Activated B cell treated with CpG ODN at 0.5 μM for 24 hours (primary cell): ENCODE data around the gene TFF3. TPM values are rescaled to one million over a fixed set of nuclear protein-coding genes. Genes with fewer than 3 reads are reported as not detected.

Experiments
- ATAC-seq: fragments of 200-7000 bp; cut with Tn5 transposase; one replicate; pipeline ENCODE4 v1.10.0; 2021; ENCODE audit warnings: low read depth, mild to moderate bottlenecking, moderate library complexity
- CTCF ChIA-PET: fragments of 350-600 bp; sonication (Branson Sonifier 250); formaldehyde crosslinking; loops from one replicate; lab custom pipeline; 2021; ENCODE audit warnings: antibody characterized with exemption; lab: Charles Lee
- POLR2A ChIA-PET: fragments of 350-600 bp; sonication (Branson Sonifier 250); formaldehyde crosslinking; loops from one replicate; lab custom pipeline; 2021; ENCODE audit warnings: antibody characterized with exemption; lab: Charles Lee
- DNase-seq: peaks from one replicate; pipeline ENCODE4 v3.0.0; 2022
- H3K27ac Mint-ChIP-seq: one replicate; pipeline ENCODE4 v1.8.0; 2020; ENCODE audit warnings: mixed read lengths
- H3K27me3 Mint-ChIP-seq: one replicate; pipeline ENCODE4 v1.8.0; 2021; ENCODE audit warnings: mixed read lengths
- H3K36me3 Mint-ChIP-seq: one replicate; pipeline ENCODE4 v1.8.0; 2021; ENCODE audit warnings: low read depth, mixed read lengths
- H3K4me1 Mint-ChIP-seq: one replicate; pipeline ENCODE4 v1.8.0; 2021; ENCODE audit warnings: mixed read lengths
- H3K4me3 Mint-ChIP-seq: one replicate; pipeline ENCODE4 v1.8.0; 2020; ENCODE audit warnings: mild to moderate bottlenecking, mixed read lengths
- H3K9me3 Mint-ChIP-seq: one replicate; pipeline ENCODE4 v1.8.0; 2020; ENCODE audit warnings: mixed read lengths
- CTCF ChIP-seq: fragments of 200-600 bp; IDR thresholded peaks from one replicate; pipeline ENCODE4 v1.8.0; 2022; ENCODE audit warnings: antibody characterized with exemption, mild to moderate bottlenecking
- intact Hi-C: fragments of 100-400 bp; cut with micrococcal nuclease; formaldehyde crosslinking; loops from one replicate; pipeline ENCODE4 v1.15.1; 2024
- total RNA-seq: library from RNA; stranded (reverse); gene quantifications from 2 replicates; pipeline ENCODE4 v1.2.3, GENCODE V29; 2022

The TFF3 gene
- total RNA-seq, 1 donor from 2014 or later = not detected

DNA sequence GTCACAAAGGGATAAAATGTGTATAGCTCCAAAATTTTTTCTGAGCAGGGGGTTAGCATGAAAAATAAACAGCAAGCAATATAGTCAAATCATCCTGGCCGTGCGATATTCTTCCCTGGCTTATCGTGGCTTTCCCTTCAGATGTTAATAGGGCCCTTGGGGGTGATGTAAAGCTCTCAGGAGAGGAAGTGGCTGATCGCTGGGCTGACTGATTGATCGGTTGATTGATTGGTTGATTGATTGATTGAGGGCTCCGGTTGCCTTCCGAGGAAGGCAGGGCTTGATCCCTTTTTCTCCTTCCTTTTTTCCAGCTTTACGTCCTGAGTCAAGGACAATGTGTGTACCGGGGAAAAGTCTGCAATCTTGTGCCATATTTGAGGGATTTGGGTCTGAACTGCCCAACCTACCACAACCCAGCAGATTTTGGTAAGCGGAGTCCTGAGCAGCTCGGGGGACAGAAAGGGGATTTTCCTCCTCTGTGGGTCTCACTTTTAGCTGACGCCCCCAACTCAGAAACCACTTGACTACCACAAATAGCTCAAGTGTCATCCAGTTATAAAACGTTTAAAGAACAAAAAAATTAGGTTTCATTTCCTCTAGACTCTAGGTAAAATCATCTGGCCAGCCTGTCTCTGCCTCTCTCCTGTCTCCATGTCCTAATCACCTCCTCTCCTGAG, 29.5 kb downstream of the TFF3 start:
- Mint-ChIP-seq H3K27ac (peak overlapping the region; percentile 76), H3K9me3 (no peaks in the 10 kb centered on the region), H3K4me3 (peak overlapping the region; percentile 68), H3K4me1 (peaks cover 24% of the 10 kb centered on the region), H3K36me3 (peaks cover 81% of the 10 kb centered on the region), H3K27me3 (no peaks in the 10 kb centered on the region)
- DNase-seq (no peak), ATAC-seq (peak; percentile 63)
- CTCF ChIA-PET = interaction anchor here (0.7 to 2.0 kb wide), 3 partner anchors 24 to 140 kb away, joined by 3 to 6 read pairs (median 3); no protein-coding TSS in a partner anchor
- POLR2A ChIA-PET = interaction anchor here (0.7 to 1.0 kb wide), 3 partner anchors 36 to 105 kb away, joined by 3 to 4 read pairs (median 4); no protein-coding TSS in a partner anchor
- intact Hi-C loops = no loop called here
- no peak for TF ChIP-seq CTCF

DNA sequence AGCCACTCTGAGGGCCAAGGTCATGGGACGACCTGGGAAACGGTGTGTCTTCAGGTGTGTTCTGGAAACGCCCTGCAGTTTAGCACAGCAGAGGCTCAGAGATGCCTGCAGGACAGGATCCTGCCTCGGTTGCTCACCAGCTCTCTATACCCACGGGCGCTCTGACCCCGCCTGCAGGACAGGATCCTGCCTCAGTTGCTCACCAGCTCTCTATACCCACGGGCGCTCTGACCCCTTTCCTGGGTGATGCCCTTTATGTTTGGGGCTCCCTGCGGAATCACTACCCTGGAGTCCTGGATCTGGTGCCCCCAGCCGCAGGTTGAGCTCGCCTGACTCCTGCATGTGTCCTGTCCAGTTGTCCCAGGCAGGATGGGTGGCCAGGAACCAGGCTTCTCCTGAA, 32.5 kb downstream of the TFF3 start:
- Mint-ChIP-seq H3K4me1 (peaks cover 24% of the 10 kb centered on the region), H3K36me3 (peaks cover 77% of the 10 kb centered on the region), H3K27ac (no peak overlapping the region), H3K4me3 (no peak overlapping the region), H3K27me3 (no peaks in the 10 kb centered on the region), H3K9me3 (no peaks in the 10 kb centered on the region)
- CTCF ChIA-PET = no interaction called here
- intact Hi-C loops = no loop called here
- POLR2A ChIA-PET = no interaction called here
- no peak for TF ChIP-seq CTCF
- ATAC-seq (no peak), DNase-seq (no peak)

- no peak for ATAC-seq
- Mint-ChIP-seq H3K27me3 (no peaks in the 10 kb centered on the region), H3K27ac (no peak overlapping the region), H3K9me3 (no peaks in the 10 kb centered on the region), H3K4me3 (no peak overlapping the region), H3K36me3 (peaks cover 78% of the 10 kb centered on the region), H3K4me1 (peaks cover 23% of the 10 kb centered on the region)
- intact Hi-C loops = no loop called here
- ChIA-PET CTCF (no interaction called here), POLR2A (no interaction called here)
- DNase-seq = no peak
- TF ChIP-seq CTCF = no peak
These were observed 33.2 kb downstream of the TFF3 start for GRCh38 chr21:42282021-42282420.

- ChIA-PET CTCF (no interaction called here), POLR2A (interaction anchor here (0.6 kb wide), 1 partner anchor 49 kb away, joined by 3 read pairs; no protein-coding TSS in a partner anchor)
- TF ChIP-seq CTCF = no peak
- ATAC-seq (no peak), DNase-seq (no peak)
- no peaks in the 10 kb centered on the region for H3K27me3 Mint-ChIP-seq
- no peak overlapping the region for H3K4me3 Mint-ChIP-seq
- intact Hi-C loops = no loop called here
- peaks cover 15% of the 10 kb centered on the region for H3K4me1 Mint-ChIP-seq
- H3K27ac Mint-ChIP-seq = no peak overlapping the region
- H3K36me3 Mint-ChIP-seq = peaks cover 77% of the 10 kb centered on the region
- H3K9me3 Mint-ChIP-seq = no peaks in the 10 kb centered on the region
These were observed 34.0 kb downstream of the TFF3 start for GRCh38 chr21:42281181-42281680.

GRCh38 chr21:42280356-42281180, 34.6 kb downstream of the TFF3 start:
- Mint-ChIP-seq H3K4me1 (peaks cover 9% of the 10 kb centered on the region), H3K36me3 (peaks cover 76% of the 10 kb centered on the region)

More at GRCh38 chr21:42280356-42281180, 34.6 kb downstream of the TFF3 start:
- H3K4me3 Mint-ChIP-seq = no peak overlapping the region
- TF ChIP-seq CTCF = no peak
- ChIA-PET POLR2A (no interaction called here), CTCF (no interaction called here)
- no peak overlapping the region for H3K27ac Mint-ChIP-seq
- no peaks in the 10 kb centered on the region for H3K9me3 Mint-ChIP-seq
- ATAC-seq (no peak), DNase-seq (no peak)
- no peaks in the 10 kb centered on the region for H3K27me3 Mint-ChIP-seq
- intact Hi-C loops = no loop called here
